GM19240 (cell line): ENCODE data around the gene JOSD2.

Experiments used
- DNase-seq: peaks from one replicate; pipeline ENCODE4 v3.0.0; 2011; ENCODE audit warnings: low spot score; ENCODE audit not compliant: insufficient read length

JOSD2 gene

DNA sequence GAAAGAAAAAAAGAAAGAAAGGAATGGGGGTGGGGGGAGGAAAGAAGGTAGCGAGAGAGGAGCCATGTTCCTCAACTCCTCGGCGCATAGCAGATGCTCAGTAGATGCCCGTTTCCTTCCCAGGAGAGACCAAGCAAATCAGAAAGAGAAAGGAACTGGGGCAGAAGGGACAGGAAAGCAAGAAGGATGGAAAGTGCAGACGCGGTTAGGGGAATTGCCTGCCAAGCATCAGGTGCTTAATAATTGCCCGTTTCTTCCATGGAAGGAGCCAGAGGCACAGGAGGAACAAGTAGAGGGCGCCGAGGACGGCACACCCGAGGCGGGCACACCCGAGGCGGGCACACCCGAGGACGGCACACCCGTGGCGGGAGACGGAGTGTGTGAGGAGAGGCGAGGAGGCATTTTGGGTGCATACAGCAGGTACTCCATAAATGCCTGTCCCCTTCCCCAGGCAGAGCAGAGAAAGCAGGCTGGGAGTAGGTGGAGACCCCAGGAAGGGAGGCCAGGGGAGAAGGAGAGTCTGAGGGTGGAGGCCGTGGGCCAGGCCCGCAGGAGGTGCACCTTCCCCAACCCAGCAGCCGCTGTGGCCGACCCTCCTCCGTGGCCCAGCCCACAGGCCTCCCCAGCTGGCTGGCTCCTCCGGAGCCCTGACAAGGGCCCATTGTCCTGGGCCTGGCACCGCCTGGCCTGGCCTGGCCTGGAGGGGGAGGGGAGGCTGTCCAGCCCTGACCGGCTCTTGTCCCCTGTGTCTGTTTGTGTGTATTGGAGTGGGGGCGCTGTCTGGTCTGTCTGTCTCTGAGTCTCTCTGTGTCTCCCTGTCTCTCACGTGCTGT lies 14.6 kb downstream of the JOSD2 start:
- no peak for DNase-seq

DNA sequence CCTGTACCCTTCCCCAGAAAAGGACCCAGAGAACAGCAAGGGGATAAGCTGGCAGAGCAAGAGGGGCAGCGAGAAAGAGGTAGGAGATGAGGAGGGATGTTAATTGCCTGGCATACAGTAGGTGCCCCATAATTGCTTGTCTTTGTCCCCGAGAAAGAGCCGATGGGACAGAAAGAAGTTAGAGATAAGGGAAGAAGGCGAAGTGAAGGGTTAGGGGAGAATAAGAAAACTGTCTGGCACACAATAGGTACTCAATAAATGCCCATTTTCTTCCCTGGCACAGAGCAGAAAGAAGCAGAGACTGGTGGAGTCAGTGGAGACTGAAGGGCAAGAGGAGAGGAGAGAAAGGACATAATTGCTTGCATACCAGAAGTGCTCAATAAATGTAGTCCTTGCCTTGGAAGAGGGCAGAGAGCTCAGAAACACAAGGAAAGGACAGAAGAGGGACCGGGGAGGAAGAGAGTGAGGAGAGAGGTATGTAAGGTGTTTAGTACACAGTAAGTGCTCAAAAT lies 15.9 kb downstream of the JOSD2 start:
- no peak for DNase-seq

DNA sequence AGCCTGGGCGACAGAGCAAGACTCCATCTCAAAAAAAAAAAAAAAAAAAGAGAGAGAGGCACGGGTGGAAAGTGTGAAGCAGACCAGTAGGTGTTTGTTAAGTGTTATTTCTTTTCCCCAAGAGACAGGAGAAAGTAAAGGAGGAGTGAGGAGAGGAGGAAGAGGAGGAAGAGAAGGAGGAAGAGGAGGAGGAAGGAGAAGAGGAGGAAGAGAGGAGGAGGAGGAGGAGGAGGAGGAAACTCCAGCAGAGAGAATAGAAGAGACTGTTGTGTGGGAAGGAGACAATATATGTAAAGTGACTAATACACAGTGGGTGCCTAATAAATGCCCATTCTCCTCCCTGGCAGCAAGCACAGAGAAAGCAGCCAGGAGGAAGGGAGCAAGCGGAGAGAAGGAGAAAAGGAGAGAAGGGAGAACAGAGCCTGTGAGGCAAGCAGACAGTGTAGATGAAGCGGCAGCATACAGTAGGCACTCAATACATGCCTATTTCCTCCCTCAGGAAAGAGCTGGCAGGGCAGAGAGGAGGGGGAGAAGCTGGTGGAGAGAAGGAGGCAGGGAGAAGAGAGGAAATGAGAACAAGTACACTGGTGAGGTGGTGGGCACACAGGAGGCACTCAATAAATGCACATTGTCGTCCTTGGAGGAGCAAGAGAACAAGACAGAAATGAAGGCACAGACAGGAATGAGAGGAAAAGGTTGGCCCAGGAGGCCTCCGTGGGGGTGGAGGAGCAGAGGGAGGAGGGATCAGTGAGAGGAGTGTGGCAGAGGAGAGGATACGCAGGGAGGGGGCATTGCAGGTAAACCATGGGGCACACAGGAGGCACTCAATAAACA lies 16.6 kb downstream of the JOSD2 start:
- no peak for DNase-seq

DNA sequence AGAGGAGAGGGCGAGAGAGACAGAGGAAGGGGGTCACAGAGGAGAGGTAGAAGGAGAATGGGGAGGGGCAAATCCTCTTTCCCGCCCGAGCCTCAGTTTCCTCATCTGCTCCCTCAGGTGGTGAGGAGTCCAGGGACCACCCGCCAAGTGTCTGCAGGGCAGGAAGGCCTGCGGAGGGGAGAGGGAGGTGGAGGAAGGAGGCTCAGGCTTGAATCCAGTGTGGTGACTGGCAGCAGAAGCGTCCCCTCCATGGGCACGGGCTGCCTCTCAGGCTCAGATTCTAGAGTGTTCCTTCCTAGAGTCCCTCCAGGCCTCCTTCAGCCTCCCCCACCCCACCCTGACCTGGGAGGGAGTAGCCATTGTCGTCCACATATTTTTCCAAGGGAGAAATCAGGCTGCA lies 17.8 kb downstream of the JOSD2 start:
- no peak for DNase-seq

DNA sequence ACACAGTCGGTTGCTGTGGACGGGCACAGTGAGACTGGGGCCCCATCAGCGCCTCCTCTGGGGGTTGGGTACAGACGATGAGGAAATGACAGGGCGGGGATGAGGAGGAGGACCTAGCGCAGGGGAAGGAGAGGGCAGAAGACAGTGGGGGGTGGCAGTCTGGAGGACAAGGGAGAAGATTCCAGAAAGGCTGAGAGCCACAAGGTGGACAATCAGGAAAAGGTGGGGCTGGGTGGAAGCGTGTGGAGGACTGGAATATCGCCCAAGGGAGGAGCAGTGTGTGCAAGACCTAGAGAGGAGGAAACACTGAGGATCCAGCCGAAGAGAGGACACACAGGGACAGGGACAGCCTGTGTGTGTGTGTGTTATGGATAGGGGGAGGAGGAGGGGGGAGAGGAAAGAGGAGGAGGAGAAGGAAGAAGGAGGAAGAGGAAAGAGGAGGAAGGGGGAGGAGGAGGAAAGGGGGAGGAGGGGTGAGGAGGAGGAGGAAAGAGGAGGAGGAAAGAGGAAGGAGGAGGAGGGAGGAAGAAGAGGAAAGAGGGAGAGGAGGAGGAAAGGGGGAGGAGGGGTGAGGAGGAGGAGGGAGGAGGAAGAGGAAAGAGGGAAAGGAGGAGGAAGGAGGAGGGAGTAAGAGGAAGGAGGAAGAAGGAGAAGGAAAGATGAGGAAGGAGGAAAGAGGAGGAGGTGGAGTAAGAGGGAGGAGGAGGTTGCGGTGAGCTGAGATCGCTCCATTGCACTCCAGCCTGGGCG lies 18.5 kb downstream of the JOSD2 start:
- DNase-seq: no peak

DNA sequence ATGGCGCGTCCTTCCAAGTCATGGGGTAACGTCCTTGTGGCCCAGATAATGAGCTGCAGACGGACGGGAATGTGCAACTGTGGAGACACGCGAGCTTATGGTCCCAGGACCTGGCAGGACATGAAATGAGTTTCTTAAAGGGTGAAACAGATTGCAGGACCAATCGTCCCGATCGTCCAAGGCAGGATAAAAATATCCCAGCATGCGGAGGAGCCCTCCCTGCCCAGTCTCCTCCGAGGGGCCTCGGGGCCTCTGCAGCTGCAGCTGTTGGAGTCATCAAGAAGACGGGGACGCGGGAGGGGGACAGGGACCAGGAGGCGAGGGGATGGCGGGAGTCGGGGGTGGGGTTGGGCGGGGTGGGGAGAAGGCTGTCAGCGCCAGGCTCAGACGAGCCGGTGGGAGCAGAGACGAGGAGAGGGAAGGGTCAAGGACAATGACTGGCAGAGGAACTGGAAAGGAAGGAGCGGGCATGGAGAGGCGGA lies 20.0 kb downstream of the JOSD2 start:
- DNase-seq: no peak

DNA sequence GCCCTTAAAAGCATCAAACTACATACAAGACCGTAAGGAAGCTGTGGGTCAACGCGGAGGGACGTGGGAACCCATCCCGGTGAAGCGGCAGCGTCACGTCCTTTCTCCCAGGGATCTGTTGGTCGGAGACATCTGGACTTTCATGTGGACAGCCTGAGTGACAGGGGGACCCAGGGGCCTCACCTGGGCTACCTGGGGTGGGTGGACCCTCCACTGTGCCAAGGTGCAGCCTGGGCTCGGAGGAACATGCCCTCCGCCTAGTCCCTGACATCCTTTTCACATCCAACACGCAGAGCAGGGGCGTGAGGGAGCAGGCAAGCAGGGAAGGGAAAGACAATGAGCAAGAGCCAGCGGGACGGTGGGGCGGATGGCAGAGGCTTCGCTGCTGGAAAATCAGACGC lies 20.6 kb downstream of the JOSD2 start:
- DNase-seq: no peak

DNA sequence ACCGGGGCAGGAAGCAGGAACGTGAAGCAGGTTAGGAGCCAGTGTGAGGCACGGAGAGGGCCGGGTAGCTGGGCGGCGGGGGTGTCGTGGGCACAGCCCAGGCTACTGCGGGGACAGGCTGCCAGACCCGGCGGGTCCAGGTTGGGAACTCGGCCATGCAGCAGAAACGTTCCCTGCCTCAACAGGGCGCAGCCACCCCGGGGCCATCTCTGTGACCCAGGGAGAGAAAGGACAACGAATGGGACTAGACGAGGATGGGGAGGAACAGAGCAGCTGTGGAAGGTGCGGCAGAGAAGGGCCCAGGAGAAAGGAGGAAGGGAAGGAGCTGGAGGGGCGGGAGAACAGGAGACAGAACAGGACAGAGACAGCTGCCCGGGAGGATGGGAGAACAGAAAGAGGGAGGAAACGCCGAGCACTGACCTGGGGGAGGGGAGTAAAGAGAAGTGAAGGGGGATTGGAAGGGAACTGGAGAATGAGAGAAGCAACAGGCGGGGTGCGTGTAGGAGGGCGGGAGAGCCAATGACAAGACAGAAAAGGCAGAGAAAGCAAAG lies 21.5 kb downstream of the JOSD2 start:
- no peak for DNase-seq

DNA sequence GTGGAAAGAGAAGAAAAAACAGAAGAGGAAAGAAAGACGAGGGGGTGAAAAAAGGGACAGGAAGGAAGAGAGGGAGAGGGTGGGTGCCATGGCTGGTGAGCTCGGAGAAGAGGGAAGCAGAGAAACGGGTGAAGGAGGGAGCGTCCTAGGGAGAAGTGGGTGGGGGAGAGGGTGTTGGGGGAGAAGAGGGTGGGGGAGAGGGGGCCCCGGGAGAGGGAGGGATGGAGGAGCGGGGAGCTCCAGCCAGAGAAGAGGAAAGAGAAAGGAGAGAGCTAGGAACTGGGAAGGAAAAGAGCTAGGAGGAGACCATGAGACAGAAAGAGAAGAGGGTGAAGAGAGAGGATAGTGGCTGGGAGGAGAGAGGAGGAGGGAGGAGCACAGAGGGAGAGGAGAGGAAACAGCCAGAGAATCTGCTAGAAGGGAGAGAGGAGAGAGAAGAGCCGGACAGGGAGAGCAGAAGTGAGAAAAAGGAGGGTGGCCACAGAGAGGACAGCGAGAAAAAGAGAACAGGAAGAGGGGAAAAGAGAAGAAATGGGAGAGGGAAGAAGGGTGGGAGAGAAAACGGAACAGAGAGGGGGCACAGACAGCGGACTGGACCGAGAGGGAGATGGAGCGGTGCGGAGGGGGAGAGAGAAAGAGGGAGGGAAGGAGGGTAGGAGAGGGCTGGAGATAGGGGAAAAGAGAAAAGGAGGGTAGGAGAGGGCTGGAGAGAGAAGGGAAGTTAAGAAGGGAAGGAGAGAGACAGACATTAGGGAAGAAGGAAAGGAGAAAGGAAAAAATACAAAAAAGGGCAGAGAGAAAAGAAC lies 22.4 kb downstream of the JOSD2 start:
- DNase-seq: no peak

DNA sequence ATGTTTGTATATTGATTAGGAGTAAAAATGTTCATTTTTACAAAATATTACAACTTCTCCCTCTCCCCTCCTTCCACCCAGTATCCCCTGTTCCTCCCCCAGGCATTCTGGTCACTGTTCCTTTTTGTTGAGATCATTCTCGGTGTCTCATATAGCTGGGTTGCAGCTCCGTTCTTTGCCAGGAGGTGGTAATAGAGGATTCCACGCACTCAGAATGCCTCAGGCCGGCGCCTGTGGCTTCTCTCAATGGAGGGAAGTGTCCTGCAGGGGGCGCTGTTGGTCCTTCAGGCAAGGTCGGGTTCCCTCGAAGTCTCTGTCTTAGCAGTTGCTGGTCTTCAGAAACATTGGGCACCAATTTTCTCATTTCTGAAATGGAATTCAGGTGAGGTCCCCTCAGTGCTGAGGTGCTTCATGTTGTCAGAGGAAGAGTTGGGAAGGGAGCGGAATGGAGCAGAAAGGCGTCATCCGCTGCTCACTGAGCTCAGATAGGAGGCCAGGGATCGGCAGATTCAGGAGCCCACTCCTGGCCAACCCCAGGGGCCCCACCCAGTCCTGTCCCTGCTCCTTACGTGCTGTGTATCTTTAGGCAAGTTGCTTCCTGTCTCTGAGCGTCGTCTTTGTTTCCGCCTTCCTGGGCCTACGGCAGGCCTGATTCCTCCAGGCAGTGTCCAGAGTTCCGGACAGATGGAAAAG lies 24.0 kb downstream of the JOSD2 start:
- no peak for DNase-seq

DNA sequence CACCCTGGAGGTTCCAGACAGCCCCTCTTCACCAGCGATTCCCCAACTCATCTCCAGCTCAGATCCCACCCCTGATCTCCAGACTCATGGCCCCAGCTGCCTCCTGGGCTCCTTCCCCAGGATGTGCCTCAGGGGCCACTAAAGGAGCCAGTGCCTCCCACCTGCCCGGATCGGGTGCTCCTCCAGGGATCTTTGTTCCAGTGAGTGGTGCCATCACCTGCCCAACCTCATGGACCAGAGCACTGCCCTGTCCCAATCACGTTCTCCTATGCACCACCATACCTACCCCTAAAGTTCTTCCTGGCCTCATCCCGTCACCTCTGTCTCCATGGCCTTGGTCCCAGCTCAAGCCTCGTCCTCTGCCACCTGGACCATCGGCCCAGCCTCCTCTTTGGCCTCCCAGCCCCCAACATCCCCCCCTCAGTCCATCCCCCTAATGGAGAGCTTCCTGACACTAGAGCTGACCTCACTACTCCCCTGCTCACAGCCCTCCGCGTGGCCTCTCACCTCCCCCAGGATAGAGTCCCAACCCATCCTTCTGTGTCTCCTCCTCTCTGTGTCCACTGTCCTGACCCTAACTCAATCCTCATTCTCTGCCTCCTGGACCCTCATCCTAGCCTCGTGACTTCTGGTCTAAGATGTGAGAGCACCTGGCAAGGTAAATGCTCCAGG lies 25.6 kb downstream of the JOSD2 start:
- DNase-seq: no peak

DNA sequence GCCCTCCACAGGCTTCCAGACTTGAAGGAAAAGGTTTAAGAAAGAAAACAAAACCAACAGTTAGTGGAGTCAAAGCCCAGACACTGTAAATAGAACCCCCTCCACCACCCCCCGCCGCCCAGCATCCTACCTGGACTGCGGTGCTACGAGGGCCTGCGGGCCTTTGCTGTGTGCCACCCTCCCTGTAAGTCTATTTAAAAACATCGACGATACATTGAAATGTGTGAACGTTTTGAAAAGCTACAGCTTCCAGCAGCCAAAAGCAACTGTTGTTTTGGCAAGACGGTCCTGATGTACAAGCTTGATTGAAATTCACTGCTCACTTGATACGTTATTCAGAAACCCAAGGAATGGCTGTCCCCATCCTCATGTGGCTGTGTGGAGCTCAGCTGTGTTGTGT lies 28.1 kb downstream of the JOSD2 start:
- no peak for DNase-seq

DNA sequence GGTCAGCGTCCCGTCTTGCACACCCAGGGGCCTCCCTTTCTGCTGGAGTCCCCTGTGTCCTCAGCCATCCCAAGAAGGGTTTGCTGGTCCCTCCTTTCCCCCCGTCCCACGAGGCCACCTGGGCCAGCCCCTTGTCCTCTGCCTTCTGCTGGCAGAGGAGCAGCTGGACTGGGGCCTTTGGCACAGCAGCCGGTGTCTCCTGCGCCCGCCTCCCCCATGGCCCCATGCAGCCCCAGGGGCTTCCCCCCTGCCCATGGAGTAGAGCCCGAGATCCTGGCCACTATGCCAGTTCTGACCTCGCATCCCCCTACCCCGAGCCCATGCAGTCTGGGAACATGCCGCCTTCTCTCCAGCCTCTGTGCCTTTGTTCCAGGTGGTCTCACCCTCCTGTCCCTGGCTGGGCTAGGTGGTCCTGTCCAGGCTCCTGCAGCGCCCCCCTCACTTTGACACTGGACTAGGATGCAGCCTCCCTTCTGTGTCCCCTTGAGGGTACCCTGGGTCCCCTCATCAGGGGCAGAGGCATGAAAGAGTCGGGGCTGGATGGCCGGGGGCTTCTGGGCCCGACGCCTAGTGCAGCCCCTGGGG lies 28.6 kb downstream of the JOSD2 start:
- DNase-seq: no peak

DNA sequence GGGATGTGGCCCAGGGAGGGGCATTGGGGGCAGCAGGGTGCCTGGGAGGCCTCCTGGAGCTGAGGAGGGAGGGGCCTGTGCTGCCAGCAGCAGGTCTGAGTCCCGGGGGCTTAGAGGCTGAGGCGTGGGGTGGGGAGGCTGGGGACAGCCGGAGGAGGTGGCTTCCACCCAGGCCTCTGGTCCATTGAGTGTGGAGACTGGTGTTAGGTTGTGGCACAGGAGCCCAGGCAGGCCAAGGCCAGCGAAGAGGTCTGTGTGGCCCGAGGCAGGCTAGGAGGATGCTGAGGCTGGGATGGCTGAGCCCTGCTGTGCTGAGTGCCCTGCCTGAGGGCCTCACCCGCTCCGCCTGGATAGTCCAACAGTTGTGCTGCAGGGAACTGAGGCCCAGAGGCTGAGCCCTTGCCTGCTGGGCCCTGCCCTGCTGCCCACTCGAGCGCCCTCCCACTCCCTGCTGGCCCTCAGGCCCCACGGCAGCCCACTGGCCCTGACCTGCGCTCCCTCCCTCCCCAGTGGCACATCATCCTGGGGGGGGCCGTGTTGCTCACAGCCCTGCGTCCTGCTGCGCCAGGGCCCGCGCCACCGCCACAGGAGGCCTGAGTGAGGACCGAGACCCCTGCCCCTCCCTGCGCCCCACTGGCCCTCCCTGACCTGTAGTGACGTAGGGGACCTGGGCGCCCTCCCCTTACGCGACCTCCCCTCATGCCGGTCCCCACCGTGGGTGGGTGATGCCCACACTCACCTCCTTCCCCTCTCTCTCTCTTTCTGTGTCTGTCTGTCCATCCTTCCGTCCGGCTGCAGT lies 29.4 kb downstream of the JOSD2 start:
- DNase-seq: no peak

DNA sequence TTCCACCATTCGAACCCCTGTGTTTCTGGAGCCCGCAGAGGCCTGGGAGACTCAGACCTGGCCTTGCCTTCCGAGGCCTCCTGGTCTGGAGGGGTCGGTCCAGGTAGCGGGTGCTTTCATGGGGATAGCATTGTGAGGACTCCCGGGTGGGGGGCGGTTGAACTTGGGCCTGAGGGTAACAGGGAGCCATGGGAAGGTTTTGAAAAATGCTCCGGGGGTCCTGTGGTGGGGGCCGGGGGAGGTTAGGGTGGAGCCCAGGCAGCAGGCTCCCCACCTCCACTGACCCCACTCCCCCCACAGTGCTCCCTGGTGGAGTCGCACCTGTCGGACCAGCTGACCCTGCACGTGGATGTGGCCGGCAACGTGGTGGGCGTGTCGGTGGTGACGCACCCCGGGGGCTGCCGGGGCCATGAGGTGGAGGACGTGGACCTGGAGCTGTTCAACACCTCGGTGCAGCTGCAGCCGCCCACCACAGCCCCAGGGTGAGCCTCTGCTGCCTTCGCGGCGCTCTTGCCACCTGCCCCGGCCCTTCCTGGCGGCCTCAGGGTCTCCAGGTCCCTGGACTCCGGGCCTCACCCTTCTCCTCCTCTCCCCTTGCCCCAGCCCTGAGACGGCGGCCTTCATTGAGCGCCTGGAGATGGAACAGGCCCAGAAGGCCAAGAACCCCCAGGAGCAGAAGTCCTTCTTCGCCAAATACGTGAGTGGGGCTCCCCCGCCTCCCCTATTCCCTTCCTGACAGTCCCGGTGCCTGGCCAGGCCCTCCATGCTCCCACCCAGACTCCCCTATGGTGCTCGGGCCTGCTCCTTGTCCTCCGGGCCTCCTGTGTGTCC lies 30.5 kb downstream of the JOSD2 start:
- no peak for DNase-seq

DNA sequence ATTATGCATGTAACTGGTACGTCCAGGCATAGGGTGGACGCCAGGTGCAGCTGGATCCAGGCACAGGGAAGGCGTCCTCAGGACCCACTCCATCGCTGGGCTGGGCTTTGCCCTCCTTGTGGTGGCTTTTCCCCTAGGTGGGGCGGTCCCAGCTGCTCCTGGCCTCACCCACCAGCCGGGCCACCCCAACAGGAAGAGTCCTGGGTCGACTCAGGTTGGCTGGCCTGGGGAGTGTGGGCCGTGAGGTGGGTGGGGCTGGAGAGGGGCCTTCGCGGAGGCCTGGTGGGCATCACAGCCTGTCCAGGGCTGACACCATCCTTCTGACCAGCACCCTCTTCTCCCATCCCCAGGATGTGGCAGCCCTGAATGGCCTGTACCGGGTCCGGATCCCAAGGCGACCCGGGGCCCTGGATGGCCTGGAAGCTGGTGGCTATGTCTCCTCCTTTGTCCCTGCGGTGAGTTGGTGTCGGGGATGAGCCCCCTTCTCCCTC lies 31.2 kb downstream of the JOSD2 start:
- DNase-seq: no peak
